RWPE1 (cell line): Measurements from ENCODE around the gene HMCN2.

Experiments used
- CTCF ChIA-PET: fragments of 350-600 bp; sonication (Branson Sonifier 250); formaldehyde crosslinking; extraction: SDS; loops from one replicate; lab custom pipeline; 2021; lab: Yijun Ruan, JAX
- POLR2A ChIA-PET: fragments of 400-600 bp; formaldehyde crosslinking; extraction: SDS; loops from one replicate; lab custom pipeline; 2020; ENCODE audit warnings: antibody characterized with exemption; ENCODE audit not compliant: low non-redundant PET; lab: Yijun Ruan, JAX
- DNase-seq: peaks from one replicate; pipeline ENCODE4 v3.0.0; 2012; ENCODE audit warnings: low spot score
- H3K27ac ChIP-seq: fragments of 450-650 bp; 2 replicates; pipeline ENCODE4 v1.5.1; 2017
- TF ChIP-seq, protein P1 (sequence below): fragments of 450-650 bp; conservative IDR thresholded peaks from 2 replicates; pipeline ENCODE4 v1.5.1; 2017; ENCODE audit warnings: low read depth, mild to moderate bottlenecking

The HMCN2 gene

DNA sequence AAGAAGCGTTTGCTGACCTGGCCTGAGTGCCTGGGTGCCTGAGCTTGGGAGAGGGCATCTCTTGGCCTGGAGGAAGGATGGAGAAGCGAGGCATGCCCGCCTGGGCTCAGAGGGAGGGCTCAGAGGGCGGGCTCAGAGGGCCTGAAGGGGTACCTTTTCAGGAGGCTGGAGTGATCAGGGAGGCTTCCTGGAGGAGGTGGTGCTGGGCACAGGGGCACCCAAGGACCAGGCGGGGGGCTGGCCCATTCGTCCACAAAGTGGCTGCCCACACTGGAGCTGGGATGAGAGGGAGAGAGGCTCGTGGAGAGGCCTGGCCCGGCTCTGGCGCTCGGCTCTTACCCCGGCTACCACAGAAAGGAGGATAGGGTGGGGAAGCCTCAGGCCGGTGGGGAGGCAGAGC lies 212.0 kb downstream of the HMCN2 start:
- ChIA-PET CTCF (interaction anchor here (0.6 kb wide), 1 partner anchor 205 kb away, joined by 4 read pairs; no protein-coding TSS in a partner anchor), POLR2A (no interaction called here)
- H3K27ac ChIP-seq, result no peak overlapping the region
- DNase-seq, result no peak
- TF ChIP-seq, protein P1, sequence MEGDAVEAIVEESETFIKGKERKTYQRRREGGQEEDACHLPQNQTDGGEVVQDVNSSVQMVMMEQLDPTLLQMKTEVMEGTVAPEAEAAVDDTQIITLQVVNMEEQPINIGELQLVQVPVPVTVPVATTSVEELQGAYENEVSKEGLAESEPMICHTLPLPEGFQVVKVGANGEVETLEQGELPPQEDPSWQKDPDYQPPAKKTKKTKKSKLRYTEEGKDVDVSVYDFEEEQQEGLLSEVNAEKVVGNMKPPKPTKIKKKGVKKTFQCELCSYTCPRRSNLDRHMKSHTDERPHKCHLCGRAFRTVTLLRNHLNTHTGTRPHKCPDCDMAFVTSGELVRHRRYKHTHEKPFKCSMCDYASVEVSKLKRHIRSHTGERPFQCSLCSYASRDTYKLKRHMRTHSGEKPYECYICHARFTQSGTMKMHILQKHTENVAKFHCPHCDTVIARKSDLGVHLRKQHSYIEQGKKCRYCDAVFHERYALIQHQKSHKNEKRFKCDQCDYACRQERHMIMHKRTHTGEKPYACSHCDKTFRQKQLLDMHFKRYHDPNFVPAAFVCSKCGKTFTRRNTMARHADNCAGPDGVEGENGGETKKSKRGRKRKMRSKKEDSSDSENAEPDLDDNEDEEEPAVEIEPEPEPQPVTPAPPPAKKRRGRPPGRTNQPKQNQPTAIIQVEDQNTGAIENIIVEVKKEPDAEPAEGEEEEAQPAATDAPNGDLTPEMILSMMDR, result no peak

GRCh38 chr9:130478152-130478551 lies 212.6 kb downstream of the HMCN2 start:
- ChIA-PET POLR2A (no interaction called here), CTCF (interaction anchor here (0.6 kb wide), 1 partner anchor 204 kb away, joined by 4 read pairs; no protein-coding TSS in a partner anchor)
- H3K27ac ChIP-seq, result peak overlapping the region; percentile 4; the same call in 1 of the 2 replicates
- TF ChIP-seq, protein P1, result no peak
- no peak for DNase-seq

DNA sequence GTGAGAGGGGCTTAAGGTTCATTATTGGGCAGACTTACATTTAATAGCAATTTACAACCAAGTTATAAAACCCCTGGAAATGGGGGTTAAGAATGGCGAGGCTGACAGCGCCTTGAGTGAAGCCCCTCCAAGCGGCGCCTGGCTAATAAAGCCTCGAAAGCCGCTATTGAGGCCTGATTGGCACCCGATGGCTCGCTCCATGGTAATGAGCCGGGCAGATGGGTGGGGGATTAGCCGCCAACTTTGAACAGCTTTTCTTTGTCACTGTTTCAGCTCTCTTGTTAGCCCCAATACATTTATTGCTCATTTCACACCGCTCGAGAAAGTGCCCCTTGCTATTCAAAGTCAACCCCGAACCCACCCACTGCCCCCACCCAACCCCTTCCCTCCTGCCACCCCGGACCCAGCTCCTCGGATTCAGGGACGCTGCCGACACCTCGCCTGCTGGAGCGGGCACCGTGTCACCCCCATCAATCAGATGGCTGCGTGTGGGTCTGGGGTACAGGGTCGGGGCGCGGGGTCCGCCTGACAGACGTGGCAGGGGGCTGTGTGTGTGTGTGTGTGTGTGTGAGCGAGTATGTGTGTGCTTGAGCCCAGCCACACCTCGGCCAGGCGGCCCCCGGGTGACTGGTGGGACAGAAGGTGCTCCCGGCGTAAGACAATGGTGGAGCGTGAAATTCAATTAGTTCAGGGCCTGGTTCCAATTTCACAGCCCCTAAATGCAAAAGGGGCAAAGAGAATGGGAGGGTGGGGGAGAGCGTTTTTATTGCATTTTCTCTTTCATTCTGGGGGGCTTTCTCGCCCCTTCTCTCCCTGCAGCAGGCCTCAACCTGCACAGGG lies 213.4 kb downstream of the HMCN2 start:
- TF ChIP-seq, protein P1, result no peak
- DNase-seq, result no peak
- no peak overlapping the region for H3K27ac ChIP-seq
- ChIA-PET CTCF (interaction anchor here (0.6 kb wide), 1 partner anchor 177 kb away, joined by 4 read pairs; no protein-coding TSS in a partner anchor), POLR2A (no interaction called here)

DNA sequence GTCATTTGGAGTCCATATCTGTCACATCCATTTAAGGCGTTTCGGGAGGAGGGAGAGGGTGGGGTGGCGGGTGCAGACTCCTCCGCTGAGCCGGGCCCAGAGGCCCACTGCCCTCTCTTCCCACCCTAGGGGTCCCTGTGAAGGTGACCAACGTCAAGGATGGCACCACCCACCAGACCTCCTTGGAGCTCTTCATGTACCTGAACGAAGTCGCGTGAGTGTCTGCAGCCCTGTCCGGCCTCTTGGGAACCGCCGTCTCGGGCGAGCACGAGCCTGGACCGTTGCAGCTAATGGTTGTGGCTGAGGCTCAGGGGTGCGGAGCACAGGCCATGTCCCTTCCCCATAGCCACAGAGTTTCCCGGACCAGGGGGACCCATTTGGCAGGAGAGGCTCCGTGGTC lies 214.0 kb downstream of the HMCN2 start:
- TF ChIP-seq, protein P1, result no peak
- CTCF ChIA-PET, result interaction anchor here (0.6 kb wide), 1 partner anchor 176 kb away, joined by 4 read pairs; no protein-coding TSS in a partner anchor
- no peak for DNase-seq
- POLR2A ChIA-PET, result no interaction called here
- H3K27ac ChIP-seq, result no peak overlapping the region

- ChIA-PET CTCF (interaction anchor here (0.7 kb wide), 1 partner anchor 202 kb away, joined by 3 read pairs; no protein-coding TSS in a partner anchor), POLR2A (no interaction called here)
- DNase-seq, result no peak
Measured at GRCh38 chr9:130480673-130481072, 215.1 kb downstream of the HMCN2 start.

DNA sequence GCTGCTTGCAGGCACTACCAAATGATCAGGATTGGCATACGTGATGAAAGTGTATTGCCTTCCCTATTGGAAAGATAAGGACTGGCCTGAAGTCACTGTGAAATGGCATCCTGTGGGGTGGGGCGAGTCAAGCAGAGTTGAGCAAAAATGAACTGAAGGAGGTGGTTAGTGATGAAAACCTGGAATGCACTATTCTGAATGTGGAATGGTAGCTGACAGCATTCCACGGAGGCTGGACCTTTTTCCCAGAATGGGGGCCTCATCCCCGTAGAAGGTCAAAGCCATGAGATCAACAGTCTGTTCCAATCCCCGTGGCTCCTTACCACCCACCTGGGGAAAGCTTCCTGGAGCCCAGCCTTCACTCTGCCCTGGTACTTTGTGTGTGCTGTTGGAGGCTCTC lies 216.9 kb downstream of the HMCN2 start:
- POLR2A ChIA-PET, result no interaction called here
- no peak for DNase-seq
- CTCF ChIA-PET, result interaction anchor here (0.6 to 0.7 kb wide), 2 partner anchors 16 to 347 kb away, joined by 3 to 4 read pairs; no protein-coding TSS in a partner anchor
- H3K27ac ChIP-seq, result peak overlapping the region; percentile 31
- TF ChIP-seq, protein P1, result no peak

More at GRCh38 chr9:130480673-130481072, 215.1 kb downstream of the HMCN2 start:
- H3K27ac ChIP-seq, result no peak overlapping the region
- TF ChIP-seq, protein P1, result no peak; the same call in 1 of the 2 replicates
